ENCODE measurements around the gene CBFA2T3.

CBFA2T3 gene

GRCh38 chr16:88833086-88833485 lies 143.9 kb downstream of the CBFA2T3 start:
- DNase-seq, result no peak
- H3K27me3 Mint-ChIP-seq, result no peaks in the 10 kb centered on the region
- H3K9me3 Mint-ChIP-seq, result no peaks in the 10 kb centered on the region
- no peaks in the 10 kb centered on the region for H3K4me1 Mint-ChIP-seq (ENCODE audit: low read depth)
- no peak overlapping the region for H3K27ac Mint-ChIP-seq
- peaks cover 9% of the 10 kb centered on the region for H3K36me3 Mint-ChIP-seq (ENCODE audit: low read depth)
- H3K4me3 Mint-ChIP-seq, result no peak overlapping the region

- no peaks in the 10 kb centered on the region for H3K9me3 Mint-ChIP-seq
- H3K4me1 Mint-ChIP-seq (ENCODE audit: low read depth), result no peaks in the 10 kb centered on the region
- H3K27ac Mint-ChIP-seq, result no peak overlapping the region
- DNase-seq, result no peak
- peaks cover 12% of the 10 kb centered on the region for H3K36me3 Mint-ChIP-seq (ENCODE audit: low read depth)
- H3K4me3 Mint-ChIP-seq, result no peak overlapping the region
- H3K27me3 Mint-ChIP-seq, result no peaks in the 10 kb centered on the region
Measured at GRCh38 chr16:88831838-88832237, 145.2 kb downstream of the CBFA2T3 start.

- Mint-ChIP-seq H3K4me1 (ENCODE audit: low read depth) (no peaks in the 10 kb centered on the region), H3K27me3 (no peaks in the 10 kb centered on the region), H3K9me3 (no peaks in the 10 kb centered on the region), H3K36me3 (ENCODE audit: low read depth) (peaks cover 12% of the 10 kb centered on the region), H3K27ac (no peak overlapping the region), H3K4me3 (no peak overlapping the region)
- no peak for DNase-seq
Measured at GRCh38 chr16:88830783-88831182, 146.2 kb downstream of the CBFA2T3 start.

- Mint-ChIP-seq H3K27me3 (no peaks in the 10 kb centered on the region), H3K4me3 (no peak overlapping the region), H3K9me3 (no peaks in the 10 kb centered on the region), H3K4me1 (ENCODE audit: low read depth) (no peaks in the 10 kb centered on the region), H3K27ac (no peak overlapping the region), H3K36me3 (ENCODE audit: low read depth) (peaks cover 11% of the 10 kb centered on the region)
- DNase-seq, result no peak
Measured at GRCh38 chr16:88830258-88830657, 146.7 kb downstream of the CBFA2T3 start.

- Mint-ChIP-seq H3K27ac (no peak overlapping the region), H3K9me3 (no peaks in the 10 kb centered on the region), H3K4me1 (ENCODE audit: low read depth) (no peaks in the 10 kb centered on the region), H3K27me3 (no peaks in the 10 kb centered on the region), H3K36me3 (ENCODE audit: low read depth) (peaks cover 6% of the 10 kb centered on the region), H3K4me3 (no peak overlapping the region)
- DNase-seq, result no peak
Measured at GRCh38 chr16:88828711-88829110, 148.3 kb downstream of the CBFA2T3 start.

- Mint-ChIP-seq H3K4me1 (ENCODE audit: low read depth) (no peaks in the 10 kb centered on the region), H3K36me3 (ENCODE audit: low read depth) (peaks cover 11% of the 10 kb centered on the region), H3K9me3 (no peaks in the 10 kb centered on the region), H3K27ac (no peak overlapping the region), H3K4me3 (no peak overlapping the region), H3K27me3 (no peaks in the 10 kb centered on the region)
- no peak for DNase-seq
Measured at GRCh38 chr16:88827727-88828126, 149.3 kb downstream of the CBFA2T3 start.

GRCh38 chr16:88826070-88826840 lies 150.8 kb downstream of the CBFA2T3 start:
- H3K27ac Mint-ChIP-seq, result no peak overlapping the region
- no peaks in the 10 kb centered on the region for H3K4me1 Mint-ChIP-seq (ENCODE audit: low read depth)
- H3K27me3 Mint-ChIP-seq, result no peaks in the 10 kb centered on the region
- H3K9me3 Mint-ChIP-seq, result no peaks in the 10 kb centered on the region
- no peak for DNase-seq
- peaks cover 12% of the 10 kb centered on the region for H3K36me3 Mint-ChIP-seq (ENCODE audit: low read depth)
- H3K4me3 Mint-ChIP-seq, result no peak overlapping the region

- H3K4me1 Mint-ChIP-seq (ENCODE audit: low read depth), result no peaks in the 10 kb centered on the region
- H3K27me3 Mint-ChIP-seq, result no peaks in the 10 kb centered on the region
- H3K4me3 Mint-ChIP-seq, result no peak overlapping the region
- no peaks in the 10 kb centered on the region for H3K9me3 Mint-ChIP-seq
- H3K36me3 Mint-ChIP-seq (ENCODE audit: low read depth), result peaks cover 9% of the 10 kb centered on the region
- no peak overlapping the region for H3K27ac Mint-ChIP-seq
- DNase-seq, result no peak
Measured at GRCh38 chr16:88825146-88825545, 151.9 kb downstream of the CBFA2T3 start.
